ENCODE results near the gene KRT13. TPM values are rescaled to one million over a fixed set of nuclear protein-coding genes. Genes with fewer than 3 reads are reported as not detected.

KRT13 gene
- total and polyA plus RNA-seq, 2 donors (not counting 1 experiment from before 2014, with no cell fraction given) = not detected

DNA sequence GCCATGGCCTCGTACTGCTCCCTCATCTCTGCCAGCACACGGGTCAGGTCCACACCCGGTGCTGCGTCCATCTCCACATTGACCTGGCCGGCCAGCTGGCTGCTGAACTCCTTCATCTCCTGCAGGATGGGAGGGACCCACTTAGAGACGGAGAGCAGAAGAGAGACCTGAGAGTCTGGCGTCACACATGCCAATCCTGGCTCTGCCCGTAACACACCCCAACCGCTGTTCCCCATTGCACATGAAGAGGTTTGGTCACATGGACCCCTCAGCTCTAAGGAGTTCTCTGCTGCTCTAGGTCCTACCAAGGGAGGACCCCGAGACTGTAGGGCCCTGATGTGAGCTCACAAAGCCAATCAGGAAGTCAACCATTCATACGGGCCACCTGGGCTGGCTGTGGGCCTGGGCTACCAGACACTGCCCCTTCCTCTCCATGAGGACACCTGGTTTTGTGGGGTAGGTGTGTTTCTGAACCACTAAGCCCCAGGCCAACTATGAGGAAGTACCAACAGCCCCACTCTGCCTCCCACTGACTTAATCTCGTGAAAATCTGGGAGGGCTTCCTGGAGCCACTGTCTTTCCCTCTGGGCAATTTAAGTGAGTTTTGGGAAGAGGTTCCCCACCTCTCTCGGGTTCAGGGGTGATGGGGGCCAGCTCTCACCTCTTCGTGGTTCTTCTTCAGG, 10.9 kb upstream of the KRT13 start:
- ChIA-PET POLR2A (no interaction called here), CTCF (no interaction called here)
- ATAC-seq (ENCODE audit: low read depth) = no peak
- DNase-seq = no peak
- H3K4me3 ChIP-seq (ENCODE audit: control extremely low read depth in 1 of 5, extremely low read depth in 1 of 5, insufficient read depth in 1 of 5, low read depth in 2 of 5, low read length in 4 of 5) = no peak overlapping the region
- no peaks in the 10 kb centered on the region for H3K4me1 ChIP-seq (ENCODE audit: control insufficient read depth in 2 of 2, insufficient read depth in 2 of 2, low read length in 2 of 2)
- peaks cover 38% of the 10 kb centered on the region for H3K27me3 Mint-ChIP-seq
- H3K36me3 ChIP-seq (replicated peaks in 1 of 2; ENCODE audit: control extremely low read depth in 1 of 2, control insufficient read depth in 1 of 2, extremely low read depth in 1 of 2, insufficient read depth in 2 of 2, low read length in 1 of 2) = no peaks in the 10 kb centered on the region
- no peak overlapping the region for H3K27ac Mint-ChIP-seq
- no peak overlapping the region for H3K27ac ChIP-seq (ENCODE audit: low read length in 2 of 2)
- H3K4me2 ChIP-seq (replicated peaks; ENCODE audit: low read depth, low read length, poor library complexity, severe bottlenecking) = no peak overlapping the region
- H3K9ac ChIP-seq (ENCODE audit: low read length) = no peak overlapping the region
- no peaks in the 10 kb centered on the region for H3K9me3 ChIP-seq (ENCODE audit: control extremely low read depth in 1 of 3, control insufficient read depth in 2 of 3, insufficient read depth in 1 of 3, low read length in 2 of 3)
- no peaks in the 10 kb centered on the region for H3K9me3 Mint-ChIP-seq (ENCODE audit: insufficient read depth)
- no peaks in the 10 kb centered on the region for H4K20me1 ChIP-seq (ENCODE audit: control insufficient read depth, insufficient read depth, low read length, poor library complexity, severe bottlenecking)
- no peaks in the 10 kb centered on the region for H3K79me2 ChIP-seq (ENCODE audit: control insufficient read depth, insufficient read depth, low read length)
- 83% methylated on average over 13 of the region's 14 CpGs for WGBS (ENCODE audit: insufficient coverage)
- H3K4me1 Mint-ChIP-seq = no peaks in the 10 kb centered on the region
- H3K4me3 Mint-ChIP-seq = no peak overlapping the region
- intact Hi-C loops (cut with micrococcal nuclease) = no loop called here
- TF ChIP-seq CTCF (IDR thresholded peaks at IDR 0.05) (no peak), EZH2 (IDR thresholded peaks at IDR 0.05; ENCODE audit: borderline replicate concordance, insufficient read depth, low read depth, low read length, poor library complexity, severe bottlenecking) (no peak)
- no peak overlapping the region for H2AFZ ChIP-seq (ENCODE audit: insufficient read depth, low read depth, low read length, poor library complexity, severe bottlenecking)
- peaks cover 0 to 2% (median 0%) of the 10 kb centered on the region in 4 experiments for H3K27me3 ChIP-seq (replicated peaks in 1 of 4; ENCODE audit: control extremely low read depth in 1 of 4, control insufficient read depth in 3 of 4, insufficient read depth in 4 of 4, low read length in 3 of 4)

DNA sequence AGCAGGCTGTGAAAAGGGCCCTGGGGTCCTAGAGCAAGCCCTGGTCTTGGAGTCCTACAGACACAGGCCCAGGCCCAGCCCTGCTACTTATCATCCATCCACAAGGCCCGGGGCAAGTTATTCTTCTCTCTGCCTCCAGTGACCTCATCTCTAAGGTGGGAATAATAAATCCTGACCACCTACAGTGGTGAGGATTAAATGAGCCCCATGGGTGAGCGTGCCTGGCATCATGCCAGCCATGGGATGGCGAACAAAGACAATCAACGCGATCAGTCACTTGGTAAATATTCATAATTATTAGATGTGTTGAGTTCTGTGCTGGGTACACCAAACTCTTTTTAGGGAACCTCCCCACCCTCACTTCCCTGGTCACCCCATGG, 7.7 kb upstream of the KRT13 start:
- Histone ChIP-seq H4K20me1 (ENCODE audit: control insufficient read depth, insufficient read depth, low read length, poor library complexity, severe bottlenecking) (no peaks in the 10 kb centered on the region), H3K4me1 (ENCODE audit: control insufficient read depth in 2 of 2, insufficient read depth in 2 of 2, low read length in 2 of 2) (no peaks in the 10 kb centered on the region), H3K27ac (ENCODE audit: low read length in 2 of 2) (no peak overlapping the region), H3K27me3 (replicated peaks in 1 of 4; ENCODE audit: control extremely low read depth in 1 of 4, control insufficient read depth in 3 of 4, insufficient read depth in 4 of 4, low read length in 3 of 4) (no peaks in the 10 kb centered on the region), H3K4me3 (ENCODE audit: control extremely low read depth in 1 of 5, extremely low read depth in 1 of 5, insufficient read depth in 1 of 5, low read depth in 2 of 5, low read length in 4 of 5) (no peak overlapping the region), H3K9ac (ENCODE audit: low read length) (no peak overlapping the region), H3K79me2 (ENCODE audit: control insufficient read depth, insufficient read depth, low read length) (no peaks in the 10 kb centered on the region), H2AFZ (ENCODE audit: insufficient read depth, low read depth, low read length, poor library complexity, severe bottlenecking) (no peak overlapping the region), H3K36me3 (replicated peaks in 1 of 2; ENCODE audit: control extremely low read depth in 1 of 2, control insufficient read depth in 1 of 2, extremely low read depth in 1 of 2, insufficient read depth in 2 of 2, low read length in 1 of 2) (no peaks in the 10 kb centered on the region), H3K9me3 (ENCODE audit: control extremely low read depth in 1 of 3, control insufficient read depth in 2 of 3, insufficient read depth in 1 of 3, low read length in 2 of 3) (no peaks in the 10 kb centered on the region), H3K4me2 (replicated peaks; ENCODE audit: low read depth, low read length, poor library complexity, severe bottlenecking) (no peak overlapping the region)
- Mint-ChIP-seq H3K27me3 (peaks cover 24% of the 10 kb centered on the region), H3K4me1 (no peaks in the 10 kb centered on the region), H3K9me3 (ENCODE audit: insufficient read depth) (no peaks in the 10 kb centered on the region), H3K4me3 (no peak overlapping the region), H3K27ac (no peak overlapping the region)
- WGBS (ENCODE audit: insufficient coverage) = no CpG with 5 or more reads among the region's 5 CpGs
- ATAC-seq (ENCODE audit: low read depth) (no peak), DNase-seq (no peak)
- ChIA-PET CTCF (no interaction called here), POLR2A (no interaction called here)
- intact Hi-C loops (cut with micrococcal nuclease) = no loop called here
- TF ChIP-seq EZH2 (IDR thresholded peaks at IDR 0.05; ENCODE audit: borderline replicate concordance, insufficient read depth, low read depth, low read length, poor library complexity, severe bottlenecking) (no peak), CTCF (IDR thresholded peaks at IDR 0.05) (no peak)

Measured in B cell (primary cell).